ENCODE measurements around the gene ZNF134. TPM values are rescaled to one million over a fixed set of nuclear protein-coding genes. Genes with fewer than 3 reads are reported as not detected.

ZNF134 gene
- total RNA-seq, 4 donors from 2014 or later: 23.4 to 33.1 (median 28.6) TPM

- no peak for ATAC-seq
- Histone ChIP-seq H3K9me3 (peaks cover 3 to 84% (median 4%) of the 10 kb centered on the region in 3 donors), H3K36me3 (peaks cover 13 to 71% of the 10 kb centered on the region in 2 donors), H3K27me3 (no peaks in the 10 kb centered on the region), H3K27ac (no peak overlapping the region), H3K4me1 (peaks cover 0 to 20% (median 10%) of the 10 kb centered on the region in 3 donors), H3K4me3 (no peak overlapping the region)
- TF ChIP-seq, protein P1, sequence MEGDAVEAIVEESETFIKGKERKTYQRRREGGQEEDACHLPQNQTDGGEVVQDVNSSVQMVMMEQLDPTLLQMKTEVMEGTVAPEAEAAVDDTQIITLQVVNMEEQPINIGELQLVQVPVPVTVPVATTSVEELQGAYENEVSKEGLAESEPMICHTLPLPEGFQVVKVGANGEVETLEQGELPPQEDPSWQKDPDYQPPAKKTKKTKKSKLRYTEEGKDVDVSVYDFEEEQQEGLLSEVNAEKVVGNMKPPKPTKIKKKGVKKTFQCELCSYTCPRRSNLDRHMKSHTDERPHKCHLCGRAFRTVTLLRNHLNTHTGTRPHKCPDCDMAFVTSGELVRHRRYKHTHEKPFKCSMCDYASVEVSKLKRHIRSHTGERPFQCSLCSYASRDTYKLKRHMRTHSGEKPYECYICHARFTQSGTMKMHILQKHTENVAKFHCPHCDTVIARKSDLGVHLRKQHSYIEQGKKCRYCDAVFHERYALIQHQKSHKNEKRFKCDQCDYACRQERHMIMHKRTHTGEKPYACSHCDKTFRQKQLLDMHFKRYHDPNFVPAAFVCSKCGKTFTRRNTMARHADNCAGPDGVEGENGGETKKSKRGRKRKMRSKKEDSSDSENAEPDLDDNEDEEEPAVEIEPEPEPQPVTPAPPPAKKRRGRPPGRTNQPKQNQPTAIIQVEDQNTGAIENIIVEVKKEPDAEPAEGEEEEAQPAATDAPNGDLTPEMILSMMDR (IDR thresholded peaks at IDR 0.05): no peak
- TF ChIP-seq POLR2A (IDR thresholded peaks at IDR 0.05): no peak
- TF ChIP-seq POLR2AphosphoS5 (IDR thresholded peaks at IDR 0.05): no peak
- TF ChIP-seq EP300 (IDR thresholded peaks at IDR 0.05): no peak
- WGBS, 2 donors (ENCODE audit: low coverage in 1 of 2): 100% methylated on average over 1 of the region's 1 CpG
These were observed 26.5 kb upstream of the ZNF134 start for GRCh38 chr19:57587529-57587928.

- WGBS, 2 donors (ENCODE audit: low coverage in 1 of 2): 45 to 67% methylated on average over 6 of the region's 8 CpGs
- TF ChIP-seq EP300 (IDR thresholded peaks at IDR 0.05) (no peak), POLR2AphosphoS5 (IDR thresholded peaks at IDR 0.05) (no peak), POLR2A (IDR thresholded peaks at IDR 0.05) (no peak)
- TF ChIP-seq, protein P1 (IDR thresholded peaks at IDR 0.05): no peak
These were observed 14.7 kb upstream of the ZNF134 start for GRCh38 chr19:57599377-57599760.

DNA sequence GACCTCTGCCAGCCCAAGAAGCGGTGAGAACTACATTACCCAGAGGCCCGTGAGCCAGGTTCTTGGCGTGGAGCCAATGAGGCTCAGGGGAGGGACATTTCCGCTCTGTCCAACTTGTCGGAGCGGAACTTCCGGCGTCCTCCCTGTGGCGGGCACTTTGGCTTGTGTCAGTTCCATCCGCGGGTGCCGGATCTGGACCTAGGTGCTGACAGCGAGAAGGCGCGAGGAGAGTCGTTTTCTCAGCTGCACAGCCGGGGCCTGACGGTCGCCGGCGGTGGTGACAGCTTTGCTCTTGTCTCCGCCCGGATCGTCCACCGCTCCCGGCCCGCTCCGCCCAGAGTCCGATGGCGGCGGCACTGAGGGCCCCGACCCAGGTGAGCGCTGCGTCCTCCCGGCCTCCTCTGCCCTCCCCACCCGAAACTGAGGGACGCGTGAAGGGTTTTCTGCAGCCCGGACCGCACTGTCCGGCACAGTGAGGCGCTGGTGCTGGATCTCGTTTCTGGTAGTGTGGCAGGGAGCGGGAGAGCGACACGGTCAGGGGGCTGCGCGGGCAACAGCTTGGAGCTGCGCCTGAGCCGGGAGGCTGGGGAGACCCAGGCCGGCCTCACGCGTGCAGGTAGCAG, 14.2 kb upstream of the ZNF134 start, which contains the start of gene ZNF530:
TSS of gene ZNF530 (plus strand) at position 125 of the 623 bp plus-strand sequence. CDS start 4,461 bp downstream, outside the sequence.
- peak within 1 kb of the TSS in 3 of 4 donors; percentile 9 to 69 (median 68) for H3K27ac ChIP-seq
- TF ChIP-seq POLR2AphosphoS5 (IDR thresholded peaks at IDR 0.05) (peak; percentile 89), POLR2A (IDR thresholded peaks at IDR 0.05) (no peak), EP300 (IDR thresholded peaks at IDR 0.05) (no peak)
- TF ChIP-seq, protein P1 (IDR thresholded peaks at IDR 0.05): peak in 1 of 4 experiments; percentile 23
- peaks cover 0 to 35% (median 0%) of the 10 kb centered on the region in 3 donors for H3K9me3 ChIP-seq
- peaks cover 0 to 32% of the 10 kb centered on the region in 2 donors for H3K36me3 ChIP-seq
- H3K4me3 ChIP-seq: peak within 1 kb of the TSS; percentile 82 to 90
- ATAC-seq: peak; percentile 97
- H3K27me3 ChIP-seq: no peaks in the 10 kb centered on the region
- peaks cover 2 to 21% (median 7%) of the 10 kb centered on the region in 3 donors for H3K4me1 ChIP-seq
- no CpG with 5 or more reads among the region's 53 CpGs for WGBS, 2 donors (ENCODE audit: low coverage in 1 of 2)

More at GRCh38 chr19:57599377-57599760, 14.7 kb upstream of the ZNF134 start:
- no peak for ATAC-seq
- peaks cover 2 to 21% (median 7%) of the 10 kb centered on the region in 3 donors for H3K4me1 ChIP-seq
- peak overlapping the region; percentile 82 to 90 for H3K4me3 ChIP-seq
- peak overlapping the region in 3 of 4 donors; percentile 9 to 69 (median 68) for H3K27ac ChIP-seq
- no peaks in the 10 kb centered on the region for H3K27me3 ChIP-seq
- peaks cover 0 to 27% of the 10 kb centered on the region in 2 donors for H3K36me3 ChIP-seq
- H3K9me3 ChIP-seq: peaks cover 0 to 35% (median 0%) of the 10 kb centered on the region in 3 donors

DNA sequence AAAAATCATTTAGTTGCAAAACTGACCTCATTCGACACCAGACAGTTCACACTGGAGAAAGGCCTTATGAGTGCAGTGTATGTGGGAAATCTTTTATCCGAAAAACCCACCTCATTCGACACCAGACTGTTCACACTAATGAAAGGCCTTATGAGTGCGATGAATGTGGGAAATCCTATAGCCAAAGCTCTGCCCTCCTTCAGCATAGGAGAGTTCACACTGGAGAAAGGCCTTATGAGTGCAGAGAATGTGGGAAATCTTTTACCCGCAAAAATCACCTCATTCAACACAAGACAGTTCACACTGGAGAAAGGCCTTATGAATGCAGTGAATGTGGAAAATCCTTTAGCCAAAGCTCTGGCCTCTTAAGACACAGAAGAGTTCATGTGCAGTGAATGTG, 7.1 kb upstream of the ZNF134 start:
- TF ChIP-seq EP300 (IDR thresholded peaks at IDR 0.05): no peak
- TF ChIP-seq POLR2AphosphoS5 (IDR thresholded peaks at IDR 0.05): no peak
- TF ChIP-seq, protein P1 (IDR thresholded peaks at IDR 0.05): no peak
- TF ChIP-seq POLR2A (IDR thresholded peaks at IDR 0.05): no peak
- no peaks in the 10 kb centered on the region for H3K27me3 ChIP-seq
- ATAC-seq: no peak
- no peak overlapping the region for H3K4me3 ChIP-seq
- WGBS, 2 donors (ENCODE audit: low coverage in 1 of 2): 88 to 98% methylated on average over 3 to 5 of the region's 5 CpGs
- no peak overlapping the region for H3K27ac ChIP-seq
- H3K4me1 ChIP-seq: no peaks in the 10 kb centered on the region
- H3K9me3 ChIP-seq: peaks cover 0 to 97% (median 0%) of the 10 kb centered on the region in 3 donors
- H3K36me3 ChIP-seq: peaks cover 0 to 63% of the 10 kb centered on the region in 2 donors

GRCh38 chr19:57611113-57611512, 2.9 kb upstream of the ZNF134 start:
- H3K4me1 ChIP-seq: peaks cover 0 to 20% (median 4%) of the 10 kb centered on the region in 3 donors
- no peaks in the 10 kb centered on the region for H3K27me3 ChIP-seq
- 69 to 86% methylated on average over 4 of the region's 4 CpGs for WGBS, 2 donors (ENCODE audit: low coverage in 1 of 2)
- H3K36me3 ChIP-seq: peaks cover 0 to 33% of the 10 kb centered on the region in 2 donors
- TF ChIP-seq EP300 (IDR thresholded peaks at IDR 0.05) (no peak), POLR2A (IDR thresholded peaks at IDR 0.05) (no peak), POLR2AphosphoS5 (IDR thresholded peaks at IDR 0.05) (no peak)
- TF ChIP-seq, protein P1 (IDR thresholded peaks at IDR 0.05): no peak
- H3K27ac ChIP-seq: no peak overlapping the region
- no peak overlapping the region for H3K4me3 ChIP-seq
- ATAC-seq: no peak
- peaks cover 0 to 71% (median 0%) of the 10 kb centered on the region in 3 donors for H3K9me3 ChIP-seq

Data from gastroesophageal sphincter (tissue), 4 donors.